GM19468 (cell line): ENCODE data around the gene PARD6G.

Experiments
- ATAC-seq: cut with Tn5 transposase; IDR thresholded peaks from one replicate; pipeline ENCODE4 v1.9.1; 2021; ENCODE audit warnings: mild to moderate bottlenecking, moderate library complexity, moderate number of reproducible peaks; ENCODE audit not compliant: unreplicated experiment; ENCODE audit errors: extremely low read depth

Gene PARD6G

DNA sequence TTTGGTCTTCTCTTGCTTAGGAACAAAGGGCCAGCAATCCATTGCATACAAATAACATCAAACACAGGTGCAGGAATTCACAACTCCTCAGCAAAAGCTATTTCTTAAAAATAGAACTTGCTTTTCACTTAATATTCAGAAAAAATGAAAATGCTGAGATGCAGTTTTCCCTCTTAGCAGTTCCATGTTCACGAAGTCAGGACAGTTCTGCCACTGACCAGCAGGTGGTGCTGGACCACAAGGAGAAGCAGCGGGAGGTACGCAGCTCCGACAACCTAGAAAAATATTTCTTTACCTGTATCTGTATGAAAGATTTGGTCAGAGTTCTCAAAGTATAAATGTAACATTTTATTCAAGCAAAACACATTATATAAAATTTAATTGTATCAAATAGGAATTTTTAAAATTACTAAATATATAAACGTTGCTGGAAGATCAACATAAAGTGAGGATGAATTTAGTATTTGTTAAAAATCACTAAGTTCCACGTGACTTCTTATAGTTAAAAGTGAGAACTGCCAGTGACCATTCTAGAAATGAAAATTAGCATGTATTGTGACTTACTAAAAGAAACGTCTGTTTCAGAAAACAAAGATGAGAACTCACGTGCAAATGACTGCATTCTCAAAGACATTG, 89.5 kb downstream of the PARD6G start:
- no peak for ATAC-seq

- peak; percentile 57 for ATAC-seq
These were observed 93.0 kb downstream of the PARD6G start for GRCh38 chr18:80154293-80154692.

GRCh38 chr18:80149667-80150066, 97.6 kb downstream of the PARD6G start:
- no peak for ATAC-seq

DNA sequence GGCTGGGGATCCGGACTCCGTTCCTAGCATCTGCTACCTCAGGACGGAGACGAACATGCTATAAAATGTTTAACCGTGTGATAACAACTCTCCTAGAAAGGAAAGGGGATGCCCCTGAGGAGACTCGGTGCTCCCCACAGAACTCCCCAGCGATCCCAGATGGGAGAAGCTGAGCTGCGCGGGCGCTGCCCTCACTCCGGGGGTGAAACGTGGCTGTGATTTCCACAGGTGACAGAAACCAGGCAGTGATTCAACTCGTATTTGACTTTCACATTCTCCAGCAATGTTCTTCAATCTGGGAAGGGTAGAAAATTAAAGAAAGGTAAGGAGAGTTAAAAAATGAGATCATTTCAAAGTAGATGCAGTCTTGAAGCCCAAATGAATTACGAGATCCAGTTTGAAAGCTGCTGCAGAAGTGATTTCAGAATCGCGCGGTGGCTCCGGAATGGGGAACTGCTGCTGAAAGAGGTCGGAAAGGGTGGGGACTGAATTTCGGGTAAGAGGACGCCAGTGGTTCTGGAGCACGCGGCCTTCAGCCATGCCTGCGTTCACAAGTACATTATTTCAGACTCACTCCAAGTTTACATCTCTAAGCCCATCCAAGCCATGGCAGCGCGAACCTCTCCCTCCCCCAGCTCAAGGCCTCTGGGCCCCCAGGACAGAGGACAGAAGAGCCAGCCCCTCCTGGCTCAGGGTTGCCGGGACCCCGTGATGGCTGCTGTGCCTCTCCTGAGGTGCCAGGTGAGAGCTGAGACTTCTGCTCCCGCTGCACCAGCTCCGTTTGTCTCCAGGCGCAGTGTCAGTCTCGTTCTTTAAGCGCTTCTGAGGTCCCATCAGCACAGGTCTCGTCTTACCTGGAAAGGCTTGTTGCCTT, 98.8 kb downstream of the PARD6G start:
- ATAC-seq, result no peak

- ATAC-seq, result peak; percentile 24
These were observed 99.6 kb downstream of the PARD6G start for GRCh38 chr18:80147418-80148325.

DNA sequence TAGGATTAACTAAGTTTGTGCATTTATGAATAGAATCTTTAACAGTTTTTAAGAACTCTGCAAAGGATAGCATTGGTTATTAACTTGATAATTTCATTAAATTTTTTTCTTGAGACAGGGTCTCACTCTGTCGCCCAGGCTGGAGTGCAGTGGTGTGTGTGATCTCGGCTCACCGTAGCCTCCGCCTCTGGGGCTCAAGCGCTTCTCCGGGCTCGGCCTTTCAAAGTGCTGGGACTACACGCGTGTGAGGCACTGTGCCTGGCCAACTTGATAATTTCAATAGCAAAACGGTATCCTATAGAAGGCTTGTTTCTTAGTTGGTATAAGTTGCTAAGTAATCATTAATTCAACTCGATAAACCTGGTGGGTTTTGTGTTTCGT, 100.3 kb downstream of the PARD6G start:
- ATAC-seq, result no peak

DNA sequence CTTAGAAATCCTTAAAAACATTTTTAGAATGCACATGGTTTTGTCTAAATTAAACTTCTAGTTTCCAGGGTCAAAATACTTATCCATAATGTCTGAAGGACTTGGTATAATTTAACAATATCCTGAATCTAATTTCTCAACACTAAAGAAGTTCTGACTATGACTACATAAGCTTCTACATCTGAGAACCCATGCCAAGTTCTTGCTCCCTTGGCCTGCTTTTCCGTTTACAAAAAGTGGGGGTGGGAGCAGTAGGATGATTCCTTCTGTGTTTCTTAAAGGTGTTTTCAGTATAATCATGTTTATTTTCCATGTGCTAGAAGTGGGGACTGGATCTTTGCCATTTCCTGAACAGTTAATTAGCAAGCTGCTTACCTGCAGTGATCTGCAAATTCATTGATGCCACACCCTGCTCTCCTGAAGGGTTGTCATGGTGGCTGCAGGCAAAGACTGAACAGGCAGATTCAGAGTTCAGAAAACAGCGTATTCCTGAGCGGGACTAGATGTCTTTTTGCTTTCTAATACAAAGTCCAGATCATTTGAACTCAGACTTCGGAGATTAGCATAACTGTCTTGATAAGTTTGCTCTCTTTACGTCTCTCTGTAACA, 102.0 kb downstream of the PARD6G start:
- no peak for ATAC-seq

GRCh38 chr18:80143881-80144280, 103.4 kb downstream of the PARD6G start:
- ATAC-seq, result no peak

DNA sequence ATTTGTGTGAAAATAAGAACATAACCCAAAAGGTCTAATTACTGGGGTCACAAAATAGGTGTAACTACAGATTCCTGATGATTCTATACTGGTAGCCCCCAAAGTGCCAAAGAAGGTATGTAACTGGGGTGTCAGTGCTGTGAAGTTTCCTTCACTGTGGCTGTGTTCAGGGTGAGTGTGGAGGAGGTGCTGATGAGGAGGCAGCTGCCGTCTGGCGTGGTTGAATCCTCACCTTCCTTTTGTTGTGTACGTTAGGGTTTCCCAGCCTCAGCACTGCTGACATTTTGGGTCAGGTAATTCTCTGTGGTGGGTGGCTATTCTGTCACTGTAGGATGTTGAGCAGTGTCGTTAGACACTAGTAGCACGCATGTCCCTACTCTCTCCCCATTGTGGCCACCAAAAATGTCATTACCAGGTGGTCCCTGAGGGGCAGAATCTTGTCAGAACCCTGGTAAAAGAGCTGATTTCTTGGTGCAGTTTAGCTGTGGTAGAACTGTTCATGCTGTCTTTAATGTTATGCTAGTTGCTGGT, 106.8 kb downstream of the PARD6G start:
- no peak for ATAC-seq

DNA sequence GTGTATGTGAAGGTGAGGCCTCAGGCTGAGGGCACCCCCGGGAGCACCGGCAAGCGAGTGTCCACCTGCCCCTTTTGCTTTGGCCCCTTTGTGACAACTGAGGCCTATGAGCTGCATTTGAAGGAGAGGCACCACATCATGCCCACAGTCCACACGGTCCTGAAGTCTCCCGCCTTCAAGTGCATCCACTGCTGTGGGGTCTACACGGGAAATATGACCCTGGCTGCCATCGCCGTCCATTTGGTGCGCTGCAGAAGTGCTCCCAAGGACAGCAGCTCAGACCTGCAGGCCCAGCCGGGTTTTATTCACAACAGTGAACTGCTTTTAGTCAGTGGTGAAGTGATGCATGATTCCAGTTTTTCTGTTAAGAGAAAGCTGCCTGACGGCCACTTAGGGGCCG, 109.3 kb downstream of the PARD6G start:
- no peak for ATAC-seq

GRCh38 chr18:80137137-80137536, 110.2 kb downstream of the PARD6G start:
- ATAC-seq, result no peak

DNA sequence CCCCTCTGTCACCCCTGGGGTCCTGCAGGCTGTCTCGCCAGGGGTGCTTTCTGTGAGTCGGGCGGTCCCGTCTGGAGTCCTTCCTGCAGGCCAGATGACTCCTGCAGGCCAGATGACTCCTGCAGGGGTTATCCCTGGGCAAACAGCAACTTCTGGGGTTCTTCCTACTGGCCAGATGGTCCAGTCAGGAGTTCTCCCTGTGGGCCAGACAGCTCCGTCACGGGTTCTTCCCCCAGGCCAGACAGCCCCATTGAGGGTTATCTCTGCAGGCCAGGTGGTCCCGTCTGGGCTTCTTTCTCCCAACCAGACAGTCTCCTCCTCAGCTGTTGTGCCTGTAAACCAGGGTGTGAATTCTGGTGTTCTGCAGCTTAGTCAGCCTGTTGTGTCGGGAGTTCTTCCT, 110.6 kb downstream of the PARD6G start:
- ATAC-seq, result no peak

DNA sequence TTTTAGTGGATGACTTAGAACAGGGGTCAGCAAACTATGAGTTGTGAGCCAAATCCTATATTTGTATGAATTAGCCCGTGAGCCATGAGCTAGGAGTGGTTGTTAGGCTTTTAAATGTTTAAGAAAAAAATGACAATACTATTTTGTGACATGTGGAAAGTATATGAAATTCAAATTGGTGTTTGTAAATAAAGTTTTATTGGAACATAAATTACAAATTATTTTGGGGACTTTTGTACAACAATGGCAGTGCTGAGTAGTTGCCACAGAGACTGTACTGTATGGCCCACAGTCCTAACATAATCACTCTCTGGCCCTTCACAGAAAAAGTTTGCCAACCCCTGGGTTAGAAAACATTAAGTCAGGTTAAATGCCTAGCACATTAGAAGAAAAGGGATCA, 112.2 kb downstream of the PARD6G start:
- ATAC-seq, result no peak

DNA sequence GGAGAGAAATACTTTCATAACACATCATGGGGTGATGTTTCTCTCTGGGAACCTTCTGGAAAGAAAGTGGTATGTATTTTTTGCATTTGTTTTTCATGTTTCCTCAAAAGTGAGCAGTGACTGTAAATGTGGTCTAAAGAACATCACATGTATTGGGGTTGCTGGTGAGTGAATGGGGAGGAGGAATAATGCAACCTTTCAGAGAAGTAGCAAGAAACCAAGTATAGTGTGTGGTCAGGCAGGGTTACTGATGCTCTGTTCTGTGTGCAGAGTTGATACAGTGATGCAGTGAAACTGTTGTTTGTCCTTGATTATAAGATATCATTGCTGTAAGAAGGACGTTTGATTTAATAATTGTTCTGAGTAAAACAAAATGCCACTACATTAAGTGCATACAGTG, 114.2 kb downstream of the PARD6G start:
- no peak for ATAC-seq

GRCh38 chr18:80132180-80132812, 115.0 kb downstream of the PARD6G start:
- ATAC-seq, result no peak

GRCh38 chr18:80130555-80130954, 116.8 kb downstream of the PARD6G start:
- ATAC-seq, result no peak

DNA sequence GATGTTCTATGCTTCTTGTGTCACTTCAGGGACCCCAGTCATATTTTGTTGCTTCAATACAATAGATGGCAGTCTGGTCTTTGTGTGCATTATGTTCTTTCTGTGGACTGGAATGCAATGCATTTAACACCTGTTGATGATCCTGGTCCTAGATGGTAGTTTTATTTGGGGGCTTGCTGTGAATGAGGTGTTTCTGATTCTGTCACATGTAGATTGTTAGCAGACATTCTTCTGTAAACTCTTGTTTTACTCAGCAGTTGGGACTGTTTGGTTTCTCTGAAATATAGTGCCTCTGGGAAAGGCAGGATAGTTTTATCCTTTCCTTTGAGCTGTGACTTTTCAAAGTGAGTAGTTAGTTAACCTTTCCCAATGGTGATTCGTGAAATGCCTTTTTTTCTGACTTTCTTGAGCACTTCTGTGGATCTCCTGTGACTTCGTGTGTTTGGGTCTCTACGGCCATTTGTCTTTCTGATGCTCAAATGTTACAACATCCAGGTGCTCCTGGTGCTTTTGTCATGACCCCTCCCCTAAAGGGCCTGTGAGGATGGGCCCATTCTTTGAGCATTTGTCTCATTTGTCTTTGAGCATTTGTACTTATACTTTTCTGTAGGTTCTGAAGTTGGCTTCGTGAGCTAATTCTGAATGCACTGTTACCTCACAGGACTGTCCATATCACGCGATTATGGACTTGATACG, 117.5 kb downstream of the PARD6G start:
- ATAC-seq, result no peak

- ATAC-seq, result no peak
These were observed 119.7 kb downstream of the PARD6G start for GRCh38 chr18:80127635-80128034.

DNA sequence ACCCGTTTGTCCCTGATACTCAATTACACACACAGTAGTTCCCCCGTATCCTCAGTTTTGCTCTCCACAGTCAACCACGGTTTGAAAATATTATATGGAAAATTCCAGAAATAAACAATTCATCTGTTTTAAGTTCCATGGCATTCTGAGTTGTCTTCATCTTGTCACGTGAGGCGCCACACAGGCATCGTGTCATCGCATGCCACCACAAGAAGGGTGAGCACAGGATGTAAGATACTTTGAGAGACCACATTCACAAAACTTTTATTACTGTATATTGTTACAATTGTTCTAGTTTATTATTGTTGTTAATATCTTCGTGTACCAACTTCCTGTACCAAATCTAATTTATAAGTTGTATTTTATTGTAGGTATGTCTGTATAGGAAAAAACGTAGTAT, 120.5 kb downstream of the PARD6G start:
- ATAC-seq, result no peak
